H1 (cell line): ENCODE results near the gene HRH2. TPM values are rescaled to one million over a fixed set of nuclear protein-coding genes. Genes with fewer than 3 reads are reported as not detected.

Experiments
- GABPA ChIP-seq: IDR thresholded peaks from 2 replicates; pipeline ENCODE4 v1.6.1; 2011; ENCODE audit warnings: mild to moderate bottlenecking, low read length, moderate library complexity, borderline replicate concordance; ENCODE audit not compliant: insufficient read depth
- polyA plus RNA-seq, 7 experiments: library from polyadenylated mRNA; depleted of rRNA in 3 of 7; stranded (reverse) in 5 of 7; unstranded in 2 of 7; fragments of >200 nt in 5 of 7; fragments of 200-250 nt in 2 of 7; gene quantifications; 1 replicate in 5 of 7; 2 replicates in 1 of 7; 4 replicates in 1 of 7; pipeline versions ENCODE4 v1.2.1 to v1.2.3, GENCODE V29; 2011 to 2013; ENCODE audit warnings: missing spikeins in 2 of 7, mixed read lengths in 2 of 7
- total RNA-seq: library from RNA; stranded (reverse); fragmentation: NEBNext Ultra II Directional; extraction: Animal tissue kit (Norgen Biotek cat#: 25700); gene quantifications from 2 replicates; pipeline ENCODE4 v1.2.1, GENCODE V29; 2021
- TF ChIP-seq, protein P1 (sequence below): fragments of 300-600 bp; sonication (generic); IDR thresholded peaks from 2 replicates; pipeline ENCODE4 v1.7.1; 2012; ENCODE audit warnings: low read length, moderate library complexity, mild to moderate bottlenecking, inconsistent platforms; ENCODE audit not compliant: insufficient replicate concordance

Gene HRH2
- total and polyA plus RNA-seq, 2 of the 8 experiments (the other 6 are each of a cell fraction or from before 2014, with no cell fraction given), result 7.8 to 8.1 TPM

GRCh38 chr5:175686826-175687225 lies 29.0 kb downstream of the HRH2 start (continued):
- TF ChIP-seq, protein P1, sequence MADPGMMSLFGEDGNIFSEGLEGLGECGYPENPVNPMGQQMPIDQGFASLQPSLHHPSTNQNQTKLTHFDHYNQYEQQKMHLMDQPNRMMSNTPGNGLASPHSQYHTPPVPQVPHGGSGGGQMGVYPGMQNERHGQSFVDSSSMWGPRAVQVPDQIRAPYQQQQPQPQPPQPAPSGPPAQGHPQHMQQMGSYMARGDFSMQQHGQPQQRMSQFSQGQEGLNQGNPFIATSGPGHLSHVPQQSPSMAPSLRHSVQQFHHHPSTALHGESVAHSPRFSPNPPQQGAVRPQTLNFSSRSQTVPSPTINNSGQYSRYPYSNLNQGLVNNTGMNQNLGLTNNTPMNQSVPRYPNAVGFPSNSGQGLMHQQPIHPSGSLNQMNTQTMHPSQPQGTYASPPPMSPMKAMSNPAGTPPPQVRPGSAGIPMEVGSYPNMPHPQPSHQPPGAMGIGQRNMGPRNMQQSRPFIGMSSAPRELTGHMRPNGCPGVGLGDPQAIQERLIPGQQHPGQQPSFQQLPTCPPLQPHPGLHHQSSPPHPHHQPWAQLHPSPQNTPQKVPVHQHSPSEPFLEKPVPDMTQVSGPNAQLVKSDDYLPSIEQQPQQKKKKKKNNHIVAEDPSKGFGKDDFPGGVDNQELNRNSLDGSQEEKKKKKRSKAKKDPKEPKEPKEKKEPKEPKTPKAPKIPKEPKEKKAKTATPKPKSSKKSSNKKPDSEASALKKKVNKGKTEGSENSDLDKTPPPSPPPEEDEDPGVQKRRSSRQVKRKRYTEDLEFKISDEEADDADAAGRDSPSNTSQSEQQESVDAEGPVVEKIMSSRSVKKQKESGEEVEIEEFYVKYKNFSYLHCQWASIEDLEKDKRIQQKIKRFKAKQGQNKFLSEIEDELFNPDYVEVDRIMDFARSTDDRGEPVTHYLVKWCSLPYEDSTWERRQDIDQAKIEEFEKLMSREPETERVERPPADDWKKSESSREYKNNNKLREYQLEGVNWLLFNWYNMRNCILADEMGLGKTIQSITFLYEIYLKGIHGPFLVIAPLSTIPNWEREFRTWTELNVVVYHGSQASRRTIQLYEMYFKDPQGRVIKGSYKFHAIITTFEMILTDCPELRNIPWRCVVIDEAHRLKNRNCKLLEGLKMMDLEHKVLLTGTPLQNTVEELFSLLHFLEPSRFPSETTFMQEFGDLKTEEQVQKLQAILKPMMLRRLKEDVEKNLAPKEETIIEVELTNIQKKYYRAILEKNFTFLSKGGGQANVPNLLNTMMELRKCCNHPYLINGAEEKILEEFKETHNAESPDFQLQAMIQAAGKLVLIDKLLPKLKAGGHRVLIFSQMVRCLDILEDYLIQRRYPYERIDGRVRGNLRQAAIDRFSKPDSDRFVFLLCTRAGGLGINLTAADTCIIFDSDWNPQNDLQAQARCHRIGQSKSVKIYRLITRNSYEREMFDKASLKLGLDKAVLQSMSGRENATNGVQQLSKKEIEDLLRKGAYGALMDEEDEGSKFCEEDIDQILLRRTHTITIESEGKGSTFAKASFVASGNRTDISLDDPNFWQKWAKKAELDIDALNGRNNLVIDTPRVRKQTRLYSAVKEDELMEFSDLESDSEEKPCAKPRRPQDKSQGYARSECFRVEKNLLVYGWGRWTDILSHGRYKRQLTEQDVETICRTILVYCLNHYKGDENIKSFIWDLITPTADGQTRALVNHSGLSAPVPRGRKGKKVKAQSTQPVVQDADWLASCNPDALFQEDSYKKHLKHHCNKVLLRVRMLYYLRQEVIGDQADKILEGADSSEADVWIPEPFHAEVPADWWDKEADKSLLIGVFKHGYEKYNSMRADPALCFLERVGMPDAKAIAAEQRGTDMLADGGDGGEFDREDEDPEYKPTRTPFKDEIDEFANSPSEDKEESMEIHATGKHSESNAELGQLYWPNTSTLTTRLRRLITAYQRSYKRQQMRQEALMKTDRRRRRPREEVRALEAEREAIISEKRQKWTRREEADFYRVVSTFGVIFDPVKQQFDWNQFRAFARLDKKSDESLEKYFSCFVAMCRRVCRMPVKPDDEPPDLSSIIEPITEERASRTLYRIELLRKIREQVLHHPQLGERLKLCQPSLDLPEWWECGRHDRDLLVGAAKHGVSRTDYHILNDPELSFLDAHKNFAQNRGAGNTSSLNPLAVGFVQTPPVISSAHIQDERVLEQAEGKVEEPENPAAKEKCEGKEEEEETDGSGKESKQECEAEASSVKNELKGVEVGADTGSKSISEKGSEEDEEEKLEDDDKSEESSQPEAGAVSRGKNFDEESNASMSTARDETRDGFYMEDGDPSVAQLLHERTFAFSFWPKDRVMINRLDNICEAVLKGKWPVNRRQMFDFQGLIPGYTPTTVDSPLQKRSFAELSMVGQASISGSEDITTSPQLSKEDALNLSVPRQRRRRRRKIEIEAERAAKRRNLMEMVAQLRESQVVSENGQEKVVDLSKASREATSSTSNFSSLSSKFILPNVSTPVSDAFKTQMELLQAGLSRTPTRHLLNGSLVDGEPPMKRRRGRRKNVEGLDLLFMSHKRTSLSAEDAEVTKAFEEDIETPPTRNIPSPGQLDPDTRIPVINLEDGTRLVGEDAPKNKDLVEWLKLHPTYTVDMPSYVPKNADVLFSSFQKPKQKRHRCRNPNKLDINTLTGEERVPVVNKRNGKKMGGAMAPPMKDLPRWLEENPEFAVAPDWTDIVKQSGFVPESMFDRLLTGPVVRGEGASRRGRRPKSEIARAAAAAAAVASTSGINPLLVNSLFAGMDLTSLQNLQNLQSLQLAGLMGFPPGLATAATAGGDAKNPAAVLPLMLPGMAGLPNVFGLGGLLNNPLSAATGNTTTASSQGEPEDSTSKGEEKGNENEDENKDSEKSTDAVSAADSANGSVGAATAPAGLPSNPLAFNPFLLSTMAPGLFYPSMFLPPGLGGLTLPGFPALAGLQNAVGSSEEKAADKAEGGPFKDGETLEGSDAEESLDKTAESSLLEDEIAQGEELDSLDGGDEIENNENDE, result no peak
- no peak for TF ChIP-seq GABPA
